ENCODE results near the gene MYMX. TPM values are rescaled to one million over a fixed set of nuclear protein-coding genes. Genes with fewer than 3 reads are reported as not detected.

Gene MYMX
- total and polyA plus RNA-seq, 2 of the 13 experiments (the other 11 are each of a cell fraction or from before 2014, with no cell fraction given) = not detected

GRCh38 chr6:44237813-44238433 lies 21.2 kb downstream of the MYMX start (continued):
- TF ChIP-seq ZNF775 (CRISPR knock-in tag; IDR thresholded peaks at IDR 0.05; ENCODE audit: borderline replicate concordance) (no peak; the same call in 1 of the 2 replicates), E2F1 (CRISPR knock-in tag; IDR thresholded peaks at IDR 0.05) (no peak), RAD51 (IDR thresholded peaks at IDR 0.05; ENCODE audit: borderline replicate concordance) (no peak), TBL1XR1 (IDR thresholded peaks at IDR 0.05; ENCODE audit: borderline replicate concordance, low read length, partially characterized antibody) (no peak), SNAI1 (CRISPR knock-in tag; IDR thresholded peaks at IDR 0.05; ENCODE audit: borderline replicate concordance) (no peak), ZNF414 (CRISPR knock-in tag; IDR thresholded peaks at IDR 0.05) (0 out of 2 replicates have a peak, but pooled peaks have one; percentile 30), USF2 (IDR thresholded peaks at IDR 0.05; ENCODE audit: low read depth, low read length) (no peak), USF2 (CRISPR knock-in tag; IDR thresholded peaks at IDR 0.05; ENCODE audit: borderline replicate concordance) (no peak), NFYC (CRISPR knock-in tag; IDR thresholded peaks at IDR 0.05) (no peak), ZBTB3 (CRISPR knock-in tag; IDR thresholded peaks at IDR 0.05; ENCODE audit: borderline replicate concordance, low read depth) (peak; percentile 42; the same call in 1 of the 2 replicates), ZNF263 (CRISPR knock-in tag; IDR thresholded peaks at IDR 0.05) (no peak), TCF7 (IDR thresholded peaks at IDR 0.05; ENCODE audit: low read depth) (no peak), ZNF256 (CRISPR knock-in tag; conservative IDR thresholded peaks at IDR 0.05) (0 out of 2 replicates have a peak, but pooled peaks have one; percentile 43), ZNF530 (CRISPR knock-in tag; IDR thresholded peaks at IDR 0.05; ENCODE audit: low read depth) (no peak), HNRNPLL (IDR thresholded peaks at IDR 0.05; ENCODE audit: low read depth, low read length, poor library complexity, severe bottlenecking) (peak; percentile 69), ZFP41 (CRISPR knock-in tag; IDR thresholded peaks at IDR 0.05; ENCODE audit: borderline replicate concordance) (no peak), KLF16 (CRISPR knock-in tag; IDR thresholded peaks at IDR 0.05) (peak in 1 of 2 experiments; percentile 29; a peak in 1 of 4 replicates), FLYWCH1 (CRISPR knock-in tag; IDR thresholded peaks at IDR 0.05) (no peak), TIGD3 (CRISPR knock-in tag; IDR thresholded peaks at IDR 0.05; ENCODE audit: borderline replicate concordance) (no peak), ZNF343 (CRISPR knock-in tag; IDR thresholded peaks at IDR 0.05) (no peak), GLI4 (CRISPR knock-in tag; IDR thresholded peaks at IDR 0.05; ENCODE audit: borderline replicate concordance) (no peak), CHD2 (IDR thresholded peaks at IDR 0.05; ENCODE audit: low read depth, low read length) (no peak), ARNT (IDR thresholded peaks at IDR 0.05) (no peak)
